DOHH2 (cell line): Measurements from ENCODE around the gene RNF149.

Source experiments
- CTCF ChIP-seq: fragments of 200-600 bp; sonication (generic); IDR thresholded peaks from one replicate; pipeline ENCODE4 v1.5.1; 2014; ENCODE audit warnings: antibody characterized with exemption, mild to moderate bottlenecking, low read depth, low read length; ENCODE audit not compliant: poor library complexity, severe bottlenecking
- EZH2phosphoT487 ChIP-seq: fragments of 200-600 bp; sonication (generic); IDR thresholded peaks from 2 replicates; pipeline ENCODE4 v1.6.1; 2017; ENCODE audit warnings: borderline replicate concordance, mild to moderate bottlenecking, antibody characterized with exemption, low read length, moderate library complexity, mixed read lengths

- TF ChIP-seq EZH2phosphoT487, result no peak
- TF ChIP-seq CTCF, result no peak
These were observed 12.1 kb downstream of the RNF149 start for GRCh38 chr2:101296371-101296770.
